DND-41 (cell line): ENCODE data around the gene CORO6.
A peak's percentile ranks its signal among the peaks of the same experiment; 100 is the strongest.

Source experiments
- EZH2 ChIP-seq: IDR thresholded peaks from 3 replicates; pipeline ENCODE4 v1.6.1; 2012; ENCODE audit warnings: borderline replicate concordance, low read depth, mild to moderate bottlenecking, moderate library complexity, low read length, inconsistent platforms; ENCODE audit not compliant: severe bottlenecking
- TF ChIP-seq, protein P1 (sequence below): IDR thresholded peaks from 2 replicates; pipeline ENCODE4 v1.5.1; 2012; ENCODE audit warnings: borderline replicate concordance, low read length, moderate library complexity, mild to moderate bottlenecking; ENCODE audit not compliant: poor library complexity, severe bottlenecking; ENCODE audit errors: extremely low read depth

DNA sequence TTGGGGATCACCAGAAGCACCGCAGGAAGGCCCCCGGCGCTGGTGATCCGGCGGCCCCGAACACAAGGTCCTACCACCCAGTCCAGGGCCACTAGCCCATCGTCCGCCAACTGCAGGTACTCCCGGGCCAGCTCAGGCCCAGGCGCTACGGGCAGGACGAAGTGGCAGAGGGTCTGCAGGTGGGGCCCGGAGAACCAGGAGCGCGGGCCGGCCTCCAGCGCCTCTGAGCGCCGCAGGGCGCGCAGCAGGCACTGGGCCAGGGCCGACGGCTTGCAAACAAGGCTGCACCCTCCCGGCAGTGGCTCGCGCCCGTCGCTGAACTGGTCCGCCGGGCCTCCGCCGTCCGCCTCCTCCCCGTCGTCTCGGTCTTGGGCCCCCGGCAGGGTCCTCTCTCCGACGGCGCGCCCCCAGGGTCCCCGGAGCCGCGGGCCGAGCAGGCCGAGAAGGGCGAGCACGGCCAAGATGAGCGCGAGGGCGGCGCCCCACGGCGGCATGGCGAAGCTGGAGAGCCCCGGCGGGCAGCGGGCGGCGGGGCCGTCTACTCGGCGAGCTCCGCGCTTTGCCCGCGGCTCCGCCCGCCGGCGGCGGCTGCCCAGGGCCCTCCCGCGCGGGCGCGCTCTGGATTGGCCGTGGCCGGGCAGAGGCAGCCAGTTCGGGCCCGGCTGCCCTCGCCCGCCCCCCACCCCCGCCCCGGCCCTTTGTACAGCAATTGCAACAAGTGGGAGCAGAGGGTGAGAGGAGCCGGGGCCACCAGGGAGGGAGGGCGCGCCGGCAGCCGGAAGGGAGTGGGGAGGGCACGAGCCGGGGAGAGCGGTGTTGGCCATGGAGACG, 56.0 kb downstream of the CORO6 start, which contains the start of gene ABHD15:
- peak; percentile 37 for TF ChIP-seq EZH2
- TF ChIP-seq, protein P1, sequence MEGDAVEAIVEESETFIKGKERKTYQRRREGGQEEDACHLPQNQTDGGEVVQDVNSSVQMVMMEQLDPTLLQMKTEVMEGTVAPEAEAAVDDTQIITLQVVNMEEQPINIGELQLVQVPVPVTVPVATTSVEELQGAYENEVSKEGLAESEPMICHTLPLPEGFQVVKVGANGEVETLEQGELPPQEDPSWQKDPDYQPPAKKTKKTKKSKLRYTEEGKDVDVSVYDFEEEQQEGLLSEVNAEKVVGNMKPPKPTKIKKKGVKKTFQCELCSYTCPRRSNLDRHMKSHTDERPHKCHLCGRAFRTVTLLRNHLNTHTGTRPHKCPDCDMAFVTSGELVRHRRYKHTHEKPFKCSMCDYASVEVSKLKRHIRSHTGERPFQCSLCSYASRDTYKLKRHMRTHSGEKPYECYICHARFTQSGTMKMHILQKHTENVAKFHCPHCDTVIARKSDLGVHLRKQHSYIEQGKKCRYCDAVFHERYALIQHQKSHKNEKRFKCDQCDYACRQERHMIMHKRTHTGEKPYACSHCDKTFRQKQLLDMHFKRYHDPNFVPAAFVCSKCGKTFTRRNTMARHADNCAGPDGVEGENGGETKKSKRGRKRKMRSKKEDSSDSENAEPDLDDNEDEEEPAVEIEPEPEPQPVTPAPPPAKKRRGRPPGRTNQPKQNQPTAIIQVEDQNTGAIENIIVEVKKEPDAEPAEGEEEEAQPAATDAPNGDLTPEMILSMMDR = no peak
